ENCODE measurements around the gene SLC39A2.
"Not testable (repeated sequence)": the region's sequence is repeated elsewhere in the genome, so short reads cannot be mapped to it uniquely, and the experiment has no call there.

SLC39A2 gene

GRCh38 chr14:20982646-20983369 is 16.3 kb upstream of the SLC39A2 start:
- H3K27me3 ChIP-seq (ENCODE audit: low read depth) = peaks cover 14% of the 10 kb centered on the region; the same call in 1 of the 2 replicates
- no peak for DNase-seq (ENCODE audit: low spot score in 2 of 2)
- no peak overlapping the region for H3K4me3 ChIP-seq
- in situ Hi-C loops (cut with MboI; ENCODE audit: low sequenced_read_pairs) = no loop called here
- H3K9me3 ChIP-seq = no peaks in the 10 kb centered on the region
- H3K36me3 ChIP-seq (replicated peaks) = no peaks in the 10 kb centered on the region
- no peaks in the 10 kb centered on the region for H3K4me1 ChIP-seq

GRCh38 chr14:20985650-20986049 is 13.4 kb upstream of the SLC39A2 start:
- H3K9me3 ChIP-seq; H3K4me3 ChIP-seq; H3K4me1 ChIP-seq; DNase-seq (ENCODE audit: low spot score in 2 of 2); H3K36me3 ChIP-seq (replicated peaks); in situ Hi-C loops (cut with MboI; ENCODE audit: low sequenced_read_pairs): not testable (repeated sequence)
- peaks cover 14% of the 10 kb centered on the region; the same call in 1 of the 2 replicates for H3K27me3 ChIP-seq (ENCODE audit: low read depth)

GRCh38 chr14:20986811-20987210 is 12.3 kb upstream of the SLC39A2 start:
- no peak for DNase-seq (ENCODE audit: low spot score in 2 of 2)
- peaks cover 14% of the 10 kb centered on the region; the same call in 1 of the 2 replicates for H3K27me3 ChIP-seq (ENCODE audit: low read depth)
- H3K4me1 ChIP-seq = peaks cover 9% of the 10 kb centered on the region
- peaks cover 4% of the 10 kb centered on the region for H3K36me3 ChIP-seq (replicated peaks)
- no peak overlapping the region for H3K4me3 ChIP-seq
- no peaks in the 10 kb centered on the region for H3K9me3 ChIP-seq
- in situ Hi-C loops (cut with MboI; ENCODE audit: low sequenced_read_pairs) = no loop called here

GRCh38 chr14:20988717-20989470 is 10.2 kb upstream of the SLC39A2 start:
- Histone ChIP-seq H3K9me3 (no peaks in the 10 kb centered on the region), H3K4me3 (peak overlapping the region; percentile 14), H3K36me3 (replicated peaks) (peaks cover 21% of the 10 kb centered on the region), H3K27me3 (ENCODE audit: low read depth) (no peaks in the 10 kb centered on the region), H3K4me1 (peaks cover 13% of the 10 kb centered on the region)
- DNase-seq (ENCODE audit: low spot score in 2 of 2) = no peak
- in situ Hi-C loops (cut with MboI; ENCODE audit: low sequenced_read_pairs) = no loop called here

GRCh38 chr14:20989471-20989786 is 9.7 kb upstream of the SLC39A2 start:
- Histone ChIP-seq H3K4me1 (peaks cover 13% of the 10 kb centered on the region), H3K4me3 (peak overlapping the region; percentile 14), H3K36me3 (replicated peaks) (peaks cover 27% of the 10 kb centered on the region), H3K9me3 (no peaks in the 10 kb centered on the region), H3K27me3 (ENCODE audit: low read depth) (no peaks in the 10 kb centered on the region)
- in situ Hi-C loops (cut with MboI; ENCODE audit: low sequenced_read_pairs) = no loop called here
- DNase-seq (ENCODE audit: low spot score in 2 of 2) = no peak

GRCh38 chr14:20989787-20990600 is 9.1 kb upstream of the SLC39A2 start, which contains the start of gene METTL17:
TSS of gene METTL17 (plus strand) at chr14:20989980. CDS start at chr14:20990003, 23 bp downstream.
- Histone ChIP-seq H3K36me3 (replicated peaks) (peaks cover 32% of the 10 kb centered on the region), H3K4me1 (peaks cover 13% of the 10 kb centered on the region), H3K4me3 (peak within 1 kb of the TSS; percentile 91), H3K27me3 (ENCODE audit: low read depth) (no peaks in the 10 kb centered on the region), H3K9me3 (no peaks in the 10 kb centered on the region)
- peak; percentile 94 to 97 for DNase-seq (ENCODE audit: low spot score in 2 of 2)
- in situ Hi-C loops (cut with MboI; ENCODE audit: low sequenced_read_pairs) = no loop called here

- no peaks in the 10 kb centered on the region for H3K27me3 ChIP-seq (ENCODE audit: low read depth)
- no peak overlapping the region for H3K4me3 ChIP-seq
- H3K4me1 ChIP-seq = peaks cover 3% of the 10 kb centered on the region
- DNase-seq (ENCODE audit: low spot score in 2 of 2) = no peak
- in situ Hi-C loops (cut with MboI; ENCODE audit: low sequenced_read_pairs) = no loop called here
- H3K36me3 ChIP-seq (replicated peaks) = peaks cover 52% of the 10 kb centered on the region
- H3K9me3 ChIP-seq = no peaks in the 10 kb centered on the region
Observed at GRCh38 chr14:20996521-20996920, 2.6 kb upstream of the SLC39A2 start.

- in situ Hi-C loops (cut with MboI; ENCODE audit: low sequenced_read_pairs) = no loop called here
Observed at GRCh38 chr14:20997115-20997514, 2.0 kb upstream of the SLC39A2 start.

GRCh38 chr14:20997564-20997963 is 1.5 kb upstream of the SLC39A2 start:
- Histone ChIP-seq H3K9me3 (no peaks in the 10 kb centered on the region), H3K36me3 (replicated peaks) (peaks cover 42% of the 10 kb centered on the region), H3K4me3 (no peak overlapping the region), H3K27me3 (ENCODE audit: low read depth) (no peaks in the 10 kb centered on the region), H3K4me1 (no peaks in the 10 kb centered on the region)
- in situ Hi-C loops (cut with MboI; ENCODE audit: low sequenced_read_pairs) = no loop called here
- no peak for DNase-seq (ENCODE audit: low spot score in 2 of 2)

More at GRCh38 chr14:20997115-20997514, 2.0 kb upstream of the SLC39A2 start:
- Histone ChIP-seq H3K4me1 (peaks cover 1% of the 10 kb centered on the region; the same call in 1 of the 2 replicates), H3K9me3 (no peaks in the 10 kb centered on the region), H3K36me3 (replicated peaks) (peaks cover 46% of the 10 kb centered on the region), H3K4me3 (no peak overlapping the region), H3K27me3 (ENCODE audit: low read depth) (no peaks in the 10 kb centered on the region)
- no peak for DNase-seq (ENCODE audit: low spot score in 2 of 2)

- H3K36me3 ChIP-seq (replicated peaks) = peaks cover 38% of the 10 kb centered on the region
- in situ Hi-C loops (cut with MboI; ENCODE audit: low sequenced_read_pairs) = no loop called here
Observed at GRCh38 chr14:20998139-20998538, 954 bp upstream of the SLC39A2 start.

GRCh38 chr14:20999591-20999990 is 498 bp downstream of the SLC39A2 start:
- DNase-seq (ENCODE audit: low spot score in 2 of 2) = no peak
- in situ Hi-C loops (cut with MboI; ENCODE audit: low sequenced_read_pairs) = no loop called here
- peaks cover 25% of the 10 kb centered on the region for H3K36me3 ChIP-seq (replicated peaks)
- H3K4me1 ChIP-seq = no peaks in the 10 kb centered on the region
- H3K4me3 ChIP-seq = no peak overlapping the region
- H3K27me3 ChIP-seq (ENCODE audit: low read depth) = no peaks in the 10 kb centered on the region
- H3K9me3 ChIP-seq = no peaks in the 10 kb centered on the region

More at GRCh38 chr14:20998139-20998538, 954 bp upstream of the SLC39A2 start:
- no peaks in the 10 kb centered on the region for H3K27me3 ChIP-seq (ENCODE audit: low read depth)
- no peaks in the 10 kb centered on the region for H3K4me1 ChIP-seq
- DNase-seq (ENCODE audit: low spot score in 2 of 2) = no peak
- H3K9me3 ChIP-seq = no peaks in the 10 kb centered on the region
- no peak overlapping the region for H3K4me3 ChIP-seq

- no peaks in the 10 kb centered on the region for H3K9me3 ChIP-seq
- DNase-seq (ENCODE audit: low spot score in 2 of 2) = no peak
- no peak overlapping the region for H3K4me3 ChIP-seq
- H3K27me3 ChIP-seq (ENCODE audit: low read depth) = no peaks in the 10 kb centered on the region
- no peaks in the 10 kb centered on the region for H3K4me1 ChIP-seq
- in situ Hi-C loops (cut with MboI; ENCODE audit: low sequenced_read_pairs) = no loop called here
- H3K36me3 ChIP-seq (replicated peaks) = peaks cover 10% of the 10 kb centered on the region
Observed at GRCh38 chr14:21001218-21001617, 2.1 kb downstream of the SLC39A2 start.

GRCh38 chr14:21003788-21004346 is 4.8 kb downstream of the SLC39A2 start:
- Histone ChIP-seq H3K4me1 (no peaks in the 10 kb centered on the region), H3K27me3 (ENCODE audit: low read depth) (no peaks in the 10 kb centered on the region), H3K9me3 (no peaks in the 10 kb centered on the region), H3K36me3 (replicated peaks) (no peaks in the 10 kb centered on the region), H3K4me3 (no peak overlapping the region)
- DNase-seq (ENCODE audit: low spot score in 2 of 2) = no peak
- in situ Hi-C loops (cut with MboI; ENCODE audit: low sequenced_read_pairs) = no loop called here
